ENCODE results near the gene RAB3IP.
"Not testable (repeated sequence)": the region's sequence is repeated elsewhere in the genome, so short reads cannot be mapped to it uniquely, and the experiment has no call there.

Gene RAB3IP

DNA sequence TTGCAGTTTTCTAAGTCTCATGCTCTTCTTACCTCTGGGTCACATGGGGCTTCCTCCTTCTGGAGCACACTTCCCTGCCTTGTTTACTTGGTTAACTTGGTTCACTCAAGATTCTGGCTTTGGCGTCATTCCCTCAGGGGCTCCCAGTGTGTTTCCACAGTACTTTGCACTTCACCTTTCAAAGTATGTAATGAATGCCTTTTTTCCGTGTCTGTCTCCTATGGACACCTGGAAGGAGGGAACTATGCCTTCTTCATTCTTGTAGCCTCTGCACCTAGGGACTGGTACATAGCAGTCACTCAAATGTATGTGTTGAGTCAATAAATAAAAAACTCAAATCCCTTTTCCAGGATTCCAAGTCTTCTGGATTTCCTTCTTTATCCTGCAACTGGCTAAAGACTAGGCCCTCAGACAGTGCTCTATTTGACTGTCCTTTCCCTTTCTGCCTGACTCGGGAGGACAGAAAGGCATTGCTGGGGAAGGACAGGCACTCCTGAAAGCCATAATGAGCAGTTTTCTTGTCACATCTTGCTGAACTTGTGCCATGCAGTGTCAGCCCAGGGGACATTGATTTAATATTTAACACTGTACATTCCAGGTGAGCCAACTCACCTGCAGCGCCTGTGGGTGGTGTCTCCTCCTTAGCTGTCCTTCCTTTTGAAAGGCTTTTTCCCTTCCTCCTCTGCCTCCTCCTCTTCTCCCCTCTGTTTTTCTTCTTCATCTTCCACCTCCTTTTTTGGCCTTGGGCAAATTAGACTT, 99.2 kb downstream of the RAB3IP start:
- no peak for DNase-seq

DNA sequence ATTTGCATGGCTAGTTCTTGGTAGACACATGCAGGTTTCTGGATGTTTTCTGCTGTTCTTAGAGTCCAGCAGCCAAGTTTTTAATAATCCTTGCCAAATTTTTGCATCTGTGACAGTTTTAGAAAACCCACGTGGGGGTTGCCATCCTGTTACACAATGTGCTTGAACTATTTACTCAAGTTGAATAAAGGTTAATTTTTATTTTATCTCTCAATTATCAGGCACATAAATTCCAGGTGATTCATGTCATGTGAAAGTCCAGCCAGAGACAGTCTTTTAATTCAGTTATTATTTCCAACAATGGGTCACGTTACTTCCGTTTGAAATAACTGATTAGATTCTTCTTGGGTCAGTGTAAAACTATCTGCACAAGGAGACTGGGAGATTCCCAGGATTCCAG, 102.1 kb downstream of the RAB3IP start:
- no peak for DNase-seq

DNA sequence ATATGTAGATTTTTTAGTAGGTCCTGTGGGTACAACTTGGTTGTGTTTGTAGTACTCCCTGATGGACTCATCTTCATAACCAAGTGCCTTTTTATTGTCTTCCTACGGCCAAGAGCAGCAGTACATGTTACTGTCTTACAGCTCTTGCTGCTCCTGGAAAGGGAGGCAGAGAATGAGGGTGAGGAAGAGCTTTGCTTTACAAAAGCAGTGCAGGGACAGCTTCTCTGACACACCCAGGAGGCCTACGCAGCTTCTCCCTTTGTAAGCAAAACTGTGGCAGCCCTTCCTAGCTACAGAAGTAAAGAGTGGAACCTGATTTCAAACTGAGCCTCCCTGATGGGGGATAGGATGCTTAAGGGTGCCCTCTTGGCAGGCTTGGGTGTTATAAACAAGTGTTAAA, 104.9 kb downstream of the RAB3IP start:
- no peak for DNase-seq

DNA sequence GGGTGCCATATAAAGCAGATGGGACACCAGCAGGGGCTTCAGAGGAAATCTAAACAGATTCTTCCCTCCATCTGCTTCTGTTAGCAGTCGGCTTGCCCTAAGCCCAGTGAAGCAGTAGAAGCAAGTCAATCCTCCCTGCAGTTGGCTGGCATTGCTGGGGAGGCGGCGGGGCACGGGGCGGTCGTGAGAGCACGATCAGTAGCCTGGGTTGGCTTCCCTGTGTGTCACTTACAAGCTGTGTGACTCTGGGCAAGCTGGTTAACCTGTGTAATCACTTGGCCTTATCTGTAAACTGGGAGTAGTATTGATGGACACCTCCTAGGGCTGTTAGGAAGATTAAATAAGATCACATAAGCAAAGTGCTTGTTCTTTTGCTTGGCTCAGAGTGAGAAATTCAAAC, 105.8 kb downstream of the RAB3IP start:
- no peak for DNase-seq

DNA sequence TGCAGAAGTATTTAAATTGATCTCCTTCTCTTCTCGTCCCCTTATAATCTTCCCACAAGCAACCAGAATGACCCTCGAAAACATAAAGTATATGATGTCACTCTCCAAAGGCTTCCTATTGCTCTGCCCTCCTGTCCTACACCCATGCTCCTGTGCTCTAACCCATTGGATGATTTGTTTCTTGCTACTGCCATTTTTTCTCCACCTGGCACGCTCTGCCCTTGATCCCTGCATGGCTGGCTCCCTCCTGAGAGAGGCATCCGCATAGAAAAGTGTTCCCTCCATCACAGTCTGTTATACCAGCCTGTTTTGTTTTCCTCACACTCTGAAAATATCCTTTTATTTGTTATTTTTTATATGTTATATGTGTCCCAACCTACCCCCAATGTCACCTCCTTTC, 106.2 kb downstream of the RAB3IP start:
- DNase-seq, result no peak

DNA sequence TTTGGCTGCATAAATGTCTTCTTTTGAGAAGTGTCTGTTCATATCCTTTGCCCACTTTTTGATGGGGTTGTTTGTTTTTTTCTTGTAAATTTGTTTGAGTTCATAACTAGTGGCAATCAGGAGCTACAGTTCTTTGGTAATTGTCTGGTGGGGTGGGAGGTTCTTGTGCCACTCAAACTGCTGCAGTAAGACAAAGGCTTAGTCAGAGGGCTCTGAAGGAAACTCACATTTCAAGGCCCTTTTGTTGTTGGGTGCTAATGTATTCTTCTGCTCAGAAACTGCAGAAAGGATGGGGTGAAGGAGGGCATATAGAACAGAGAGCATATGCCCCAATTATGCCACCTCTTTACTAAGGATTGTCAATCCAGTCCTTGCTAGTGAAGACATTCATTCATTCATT, 108.3 kb downstream of the RAB3IP start:
- DNase-seq, result no peak

DNA sequence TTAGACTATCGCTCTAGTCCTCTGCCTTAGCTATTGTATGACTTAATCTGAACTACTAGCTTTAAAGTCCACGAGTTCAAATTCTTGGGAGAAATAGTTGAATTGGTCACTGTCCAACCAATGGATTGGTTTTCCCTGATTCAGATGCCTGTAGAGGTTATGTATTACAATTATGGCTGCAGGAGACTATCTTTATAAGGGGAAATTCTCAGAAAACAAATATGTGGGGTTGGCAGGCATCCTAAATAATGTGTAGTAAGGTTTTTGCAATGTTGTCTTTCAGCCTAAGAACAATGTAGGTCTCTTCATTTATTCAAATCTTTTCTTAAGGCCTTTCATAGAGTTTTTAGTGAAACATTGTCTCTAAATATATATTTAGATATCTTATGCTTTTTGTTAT, 113.3 kb downstream of the RAB3IP start:
- no peak for DNase-seq

DNA sequence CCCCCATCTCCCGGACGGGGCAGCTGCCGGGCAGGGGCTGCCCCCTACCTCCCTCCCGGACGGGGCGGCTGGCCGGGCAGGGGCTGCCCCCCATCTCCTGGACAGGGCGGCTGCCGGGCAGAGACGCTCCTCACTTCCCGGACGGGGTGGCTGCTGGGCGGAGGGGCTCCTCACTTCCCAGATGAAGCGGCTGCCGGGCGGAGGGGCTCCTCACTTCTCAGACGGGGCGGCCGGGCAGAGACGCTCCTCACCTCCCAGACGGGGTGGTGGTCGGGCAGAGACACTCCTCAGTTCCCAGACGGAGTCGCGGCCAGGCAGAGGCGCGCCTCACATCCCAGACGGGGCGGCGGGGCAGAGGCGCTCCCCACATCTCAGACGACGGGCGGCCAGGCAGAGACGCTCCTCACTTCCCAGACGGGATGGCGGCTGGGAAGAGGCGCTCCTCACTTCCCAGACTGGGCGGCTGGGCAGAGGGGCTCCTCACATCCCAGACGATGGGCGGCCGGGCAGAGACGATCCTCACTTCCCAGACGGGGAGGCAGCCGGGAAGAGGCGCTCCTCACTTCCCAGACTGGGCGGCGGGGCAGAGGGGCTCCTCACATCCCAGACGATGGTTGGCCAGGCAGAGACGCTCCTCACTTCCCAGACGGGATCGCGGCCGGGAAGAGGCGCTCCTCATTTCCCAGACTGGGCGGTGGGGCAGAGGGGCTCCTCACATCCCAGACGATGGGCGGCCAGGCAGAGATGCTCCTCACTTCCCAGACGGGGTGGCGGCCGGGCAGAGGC, 114.7 kb downstream of the RAB3IP start:
- DNase-seq, result not testable (repeated sequence)

DNA sequence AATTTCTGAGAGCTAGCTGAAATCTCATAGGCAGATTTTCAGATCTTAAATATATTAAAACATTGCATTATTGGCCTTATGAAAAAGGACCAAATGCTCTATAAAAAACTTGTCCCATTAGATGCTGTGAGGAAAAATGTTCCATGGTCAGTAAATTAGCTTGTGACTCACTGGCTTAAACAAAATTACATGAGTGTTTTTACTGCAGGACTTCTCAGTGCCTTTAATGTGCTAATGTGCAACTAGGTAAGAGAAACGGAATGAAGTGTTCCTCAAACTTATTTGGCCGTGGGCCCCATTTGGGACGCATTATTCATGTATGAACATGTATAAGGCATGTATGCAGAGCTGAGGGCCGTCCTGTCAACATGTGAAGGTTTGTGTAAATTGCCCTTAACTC, 128.0 kb downstream of the RAB3IP start:
- no peak for DNase-seq

DNA sequence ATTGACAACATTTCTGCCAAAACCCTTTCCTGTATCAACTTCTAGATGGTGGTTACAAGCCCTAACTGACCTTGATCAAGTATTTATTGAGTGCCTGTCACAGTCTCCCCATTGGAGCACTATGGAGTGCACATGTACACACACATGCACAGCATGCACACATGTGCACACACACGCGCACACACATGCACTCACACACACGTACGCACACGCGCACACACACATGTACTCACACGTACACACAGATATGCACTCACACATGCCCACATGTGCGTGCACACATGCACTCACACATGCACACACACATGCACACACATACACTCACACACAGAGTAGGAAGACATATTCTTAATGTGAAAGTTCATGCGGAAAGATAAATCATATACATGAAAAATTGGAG, 130.0 kb downstream of the RAB3IP start:
- no peak for DNase-seq

DNA sequence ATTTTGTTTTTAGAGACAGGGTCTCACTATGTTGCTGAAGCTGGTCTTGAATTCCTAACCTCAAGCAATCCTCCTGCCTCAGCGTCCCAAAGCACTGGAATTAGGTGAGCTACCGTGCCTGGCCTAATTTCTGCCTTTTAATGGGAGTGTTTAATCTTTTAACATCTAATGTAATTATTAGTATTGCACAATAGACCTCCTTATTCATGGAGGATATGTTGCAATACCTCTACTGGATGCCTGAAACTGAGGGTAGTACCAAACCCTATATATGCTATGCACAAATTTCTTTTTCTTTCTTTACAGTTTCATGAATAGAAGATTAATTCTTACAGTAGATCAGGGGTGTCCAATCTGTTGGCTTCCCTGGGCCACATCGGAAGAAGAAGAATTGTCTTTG, 134.1 kb downstream of the RAB3IP start:
- no peak for DNase-seq
